GM18498 (cell line): ENCODE results near the gene TNFSF8.
A peak's percentile ranks its signal among the peaks of the same experiment; 100 is the strongest.

Source experiments
- ATAC-seq: cut with Tn5 transposase; IDR thresholded peaks from one replicate; pipeline ENCODE4 v1.9.1; 2021; ENCODE audit warnings: mild to moderate bottlenecking, moderate library complexity; ENCODE audit not compliant: unreplicated experiment

Gene TNFSF8

GRCh38 chr9:114908104-114908622 is 22.2 kb downstream of the TNFSF8 start:
- ATAC-seq = peak; percentile 74

- no peak for ATAC-seq
These were observed 23.3 kb downstream of the TNFSF8 start for GRCh38 chr9:114906922-114907571.

- ATAC-seq = no peak
These were observed 25.0 kb downstream of the TNFSF8 start for GRCh38 chr9:114905170-114905940.

- ATAC-seq = no peak
These were observed 27.4 kb downstream of the TNFSF8 start for GRCh38 chr9:114902786-114903524.

- no peak for ATAC-seq
These were observed 29.2 kb downstream of the TNFSF8 start for GRCh38 chr9:114900942-114901802.

- ATAC-seq = no peak
These were observed 30.4 kb downstream of the TNFSF8 start for GRCh38 chr9:114899995-114900394.

GRCh38 chr9:114899461-114899860 is 30.9 kb downstream of the TNFSF8 start:
- ATAC-seq = no peak

GRCh38 chr9:114898741-114899140 is 31.6 kb downstream of the TNFSF8 start:
- ATAC-seq = peak; percentile 80

- ATAC-seq = no peak
These were observed 33.2 kb downstream of the TNFSF8 start for GRCh38 chr9:114897196-114897595.

GRCh38 chr9:114896344-114896743 is 34.0 kb downstream of the TNFSF8 start:
- no peak for ATAC-seq

- ATAC-seq = no peak
These were observed 34.8 kb downstream of the TNFSF8 start for GRCh38 chr9:114895521-114895991.

- ATAC-seq = no peak
These were observed 35.6 kb downstream of the TNFSF8 start for GRCh38 chr9:114894609-114895433.

- ATAC-seq = no peak
These were observed 36.2 kb downstream of the TNFSF8 start for GRCh38 chr9:114894206-114894605.

GRCh38 chr9:114893221-114894010 is 37.0 kb downstream of the TNFSF8 start:
- ATAC-seq = no peak

- no peak for ATAC-seq
These were observed 40.6 kb downstream of the TNFSF8 start for GRCh38 chr9:114889802-114890224.

- ATAC-seq = no peak
These were observed 41.8 kb downstream of the TNFSF8 start for GRCh38 chr9:114888607-114889006.

- no peak for ATAC-seq
These were observed 42.4 kb downstream of the TNFSF8 start for GRCh38 chr9:114887963-114888362.

- no peak for ATAC-seq
These were observed 45.5 kb downstream of the TNFSF8 start for GRCh38 chr9:114884787-114885452.
